Endodermal cell (in vitro differentiated cells): ENCODE data around the gene GGA3. TPM values are rescaled to one million over a fixed set of nuclear protein-coding genes. Genes with fewer than 3 reads are reported as not detected.

Experiments
- DNase-seq: peaks from one replicate; pipeline ENCODE4 v3.0.0-alpha.2; 2017
- H3K27ac ChIP-seq: 2 replicates; pipeline ENCODE4 v1.5.1; 2013; ENCODE audit warnings: mild to moderate bottlenecking, low read depth, low read length, moderate library complexity
- H3K27me3 ChIP-seq: 2 replicates; pipeline ENCODE4 v1.6.1; 2013; ENCODE audit warnings: mild to moderate bottlenecking, low read length, moderate library complexity; ENCODE audit not compliant: insufficient read depth, control insufficient read depth, poor library complexity, severe bottlenecking
- H3K36me3 ChIP-seq: 2 replicates; pipeline ENCODE4 v1.7.0; 2013; ENCODE audit warnings: mild to moderate bottlenecking, low read length, moderate library complexity; ENCODE audit not compliant: control insufficient read depth, insufficient read depth
- H3K4me1 ChIP-seq: one replicate; pipeline ENCODE4 v1.7.0; 2013; ENCODE audit warnings: low read length; ENCODE audit not compliant: control insufficient read depth, insufficient read depth
- H3K4me3 ChIP-seq: 2 replicates; pipeline ENCODE4 v1.5.1; 2013; ENCODE audit warnings: mild to moderate bottlenecking, low read length, moderate library complexity
- H3K9ac ChIP-seq: 2 replicates; pipeline ENCODE4 v1.6.1; 2013; ENCODE audit warnings: mild to moderate bottlenecking, low read length, moderate library complexity; ENCODE audit not compliant: poor library complexity, severe bottlenecking; ENCODE audit errors: extremely low read depth
- H3K9me3 ChIP-seq: 2 replicates; pipeline ENCODE4 v1.6.1; 2013; ENCODE audit warnings: mild to moderate bottlenecking, low read length, moderate library complexity; ENCODE audit not compliant: control insufficient read depth
- H3K27ac Mint-ChIP-seq: 2 replicates; pipeline ENCODE4 v1.8.0; 2020; ENCODE audit warnings: mixed read lengths
- H3K27me3 Mint-ChIP-seq: 2 replicates; pipeline ENCODE4 v1.8.0; 2021; ENCODE audit warnings: mild to moderate bottlenecking, mixed read lengths; ENCODE audit not compliant: insufficient read depth
- H3K36me3 Mint-ChIP-seq: 2 replicates; pipeline ENCODE4 v1.8.0; 2020; ENCODE audit warnings: low read depth, mixed read lengths
- H3K4me1 Mint-ChIP-seq: 2 replicates; pipeline ENCODE4 v1.8.0; 2020; ENCODE audit warnings: mixed read lengths
- H3K4me3 Mint-ChIP-seq: 2 replicates; pipeline ENCODE4 v1.8.0; 2020; ENCODE audit warnings: mild to moderate bottlenecking, moderate library complexity, mixed read lengths
- H3K9me3 Mint-ChIP-seq: 2 replicates; pipeline ENCODE4 v1.8.0; 2020; ENCODE audit warnings: mild to moderate bottlenecking, mixed read lengths
- WGBS, 2 experiments: methylation state at CpG; one replicate each; pipeline versions ENCODE4 v1.1.5 to v1.1.7; 2013; ENCODE audit warnings: missing lambda C conversion rate in 2 of 2, mixed read lengths in 1 of 2; ENCODE audit not compliant: insufficient coverage in 1 of 2, insufficient read length in 1 of 2; 5-methylcytosine and 5-hydroxymethylcytosine counted together
- total RNA-seq, 2 donors: library from RNA; stranded (reverse); fragmentation: NEBNext Ultra II Directional in 1 of 2; extraction: Animal tissue kit (Norgen Biotek cat#: 25700) in 1 of 2; gene quantifications; 2 replicates in 1 of 2; 3 replicates in 1 of 2; pipeline ENCODE4 v1.2.1, GENCODE V29; 2021
- TF ChIP-seq, protein P1 (sequence below): fragments of 200-600 bp; sonication (generic); conservative IDR thresholded peaks from 2 replicates; pipeline ENCODE4 v1.5.0; 2021; ENCODE audit warnings: antibody characterized with exemption, mild to moderate bottlenecking

GGA3 gene
- total RNA-seq, 2 donors from 2014 or later: 64.9 to 73.2 TPM

DNA sequence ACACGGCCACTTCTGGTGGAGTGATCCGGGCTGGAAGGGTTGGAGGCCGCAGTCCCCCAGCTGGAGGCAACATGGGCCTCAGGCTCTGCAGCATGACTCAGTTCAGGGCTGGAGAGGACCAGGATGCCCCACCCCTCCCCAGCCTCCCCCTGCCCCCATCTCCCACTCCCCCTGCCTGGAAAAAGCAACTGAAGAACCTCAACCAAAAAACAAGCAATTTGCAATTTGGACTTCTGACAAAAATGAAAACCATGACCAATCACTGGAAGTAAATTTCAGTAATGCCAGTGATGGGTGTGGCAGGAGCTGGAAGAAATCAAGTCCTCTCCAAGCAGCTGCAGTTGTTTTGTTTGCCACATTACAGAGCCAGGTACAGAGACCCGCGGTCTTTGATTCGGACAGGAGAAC, 16.3 kb upstream of the GGA3 start:
- Mint-ChIP-seq H3K36me3 (peaks cover 6% of the 10 kb centered on the region), H3K9me3 (no peaks in the 10 kb centered on the region), H3K27ac (no peak overlapping the region), H3K4me1 (no peaks in the 10 kb centered on the region), H3K4me3 (no peak overlapping the region), H3K27me3 (no peaks in the 10 kb centered on the region)
- no peaks in the 10 kb centered on the region for H3K9me3 ChIP-seq
- no peak overlapping the region for H3K9ac ChIP-seq
- H3K4me1 ChIP-seq: no peaks in the 10 kb centered on the region
- H3K27me3 ChIP-seq: no peaks in the 10 kb centered on the region
- no peaks in the 10 kb centered on the region for H3K36me3 ChIP-seq
- no peak overlapping the region for H3K27ac ChIP-seq
- TF ChIP-seq, protein P1, sequence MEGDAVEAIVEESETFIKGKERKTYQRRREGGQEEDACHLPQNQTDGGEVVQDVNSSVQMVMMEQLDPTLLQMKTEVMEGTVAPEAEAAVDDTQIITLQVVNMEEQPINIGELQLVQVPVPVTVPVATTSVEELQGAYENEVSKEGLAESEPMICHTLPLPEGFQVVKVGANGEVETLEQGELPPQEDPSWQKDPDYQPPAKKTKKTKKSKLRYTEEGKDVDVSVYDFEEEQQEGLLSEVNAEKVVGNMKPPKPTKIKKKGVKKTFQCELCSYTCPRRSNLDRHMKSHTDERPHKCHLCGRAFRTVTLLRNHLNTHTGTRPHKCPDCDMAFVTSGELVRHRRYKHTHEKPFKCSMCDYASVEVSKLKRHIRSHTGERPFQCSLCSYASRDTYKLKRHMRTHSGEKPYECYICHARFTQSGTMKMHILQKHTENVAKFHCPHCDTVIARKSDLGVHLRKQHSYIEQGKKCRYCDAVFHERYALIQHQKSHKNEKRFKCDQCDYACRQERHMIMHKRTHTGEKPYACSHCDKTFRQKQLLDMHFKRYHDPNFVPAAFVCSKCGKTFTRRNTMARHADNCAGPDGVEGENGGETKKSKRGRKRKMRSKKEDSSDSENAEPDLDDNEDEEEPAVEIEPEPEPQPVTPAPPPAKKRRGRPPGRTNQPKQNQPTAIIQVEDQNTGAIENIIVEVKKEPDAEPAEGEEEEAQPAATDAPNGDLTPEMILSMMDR: no peak
- WGBS, 2 experiments: 93 to 100% methylated on average over 3 to 6 of the region's 6 CpGs
- no peak for DNase-seq
- no peak overlapping the region for H3K4me3 ChIP-seq

DNA sequence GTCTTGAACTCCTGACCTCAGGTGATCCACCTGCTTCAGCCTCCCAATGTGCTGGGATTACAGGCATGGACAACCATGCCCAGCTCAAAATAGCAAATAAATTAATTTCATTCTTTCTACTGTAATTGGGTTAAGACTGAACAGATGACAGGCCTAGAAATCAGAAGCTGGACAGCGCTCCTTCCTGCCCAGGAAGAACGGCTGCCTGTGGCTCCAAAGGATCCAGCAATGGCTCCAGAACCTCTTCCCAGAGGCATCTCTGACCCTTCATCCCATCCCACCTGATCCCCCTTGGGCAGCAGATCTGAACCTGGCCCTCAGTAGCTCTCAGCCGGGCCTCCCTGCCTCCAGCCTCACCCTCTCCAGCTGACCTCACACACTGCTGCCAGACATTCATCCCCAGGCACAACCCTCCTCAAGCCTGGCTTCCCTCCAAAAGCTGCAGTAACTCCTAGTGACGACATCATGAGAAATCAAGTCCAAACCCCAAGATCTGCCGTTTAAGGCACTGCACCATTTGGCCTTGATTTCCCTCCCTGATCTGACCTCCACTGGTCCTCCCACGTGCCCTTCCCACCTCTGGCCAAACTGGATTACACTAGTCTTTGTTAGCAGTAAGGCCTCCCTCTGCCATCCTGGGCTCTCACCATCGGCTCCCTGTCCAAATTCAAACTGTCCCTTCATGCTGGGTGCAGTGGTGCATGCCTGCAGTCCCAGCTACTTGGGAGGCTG, 12.7 kb upstream of the GGA3 start:
- Histone ChIP-seq H3K27me3 (no peaks in the 10 kb centered on the region), H3K4me3 (no peak overlapping the region), H3K9me3 (no peaks in the 10 kb centered on the region), H3K9ac (no peak overlapping the region), H3K36me3 (no peaks in the 10 kb centered on the region), H3K4me1 (peaks cover 5% of the 10 kb centered on the region), H3K27ac (no peak overlapping the region)
- Mint-ChIP-seq H3K4me1 (peaks cover 4% of the 10 kb centered on the region), H3K36me3 (no peaks in the 10 kb centered on the region), H3K27me3 (no peaks in the 10 kb centered on the region), H3K4me3 (no peak overlapping the region), H3K27ac (no peak overlapping the region), H3K9me3 (no peaks in the 10 kb centered on the region)
- no peak for DNase-seq
- TF ChIP-seq, protein P1: no peak
- 93 to 97% methylated on average over 6 to 7 of the region's 7 CpGs for WGBS, 2 experiments

DNA sequence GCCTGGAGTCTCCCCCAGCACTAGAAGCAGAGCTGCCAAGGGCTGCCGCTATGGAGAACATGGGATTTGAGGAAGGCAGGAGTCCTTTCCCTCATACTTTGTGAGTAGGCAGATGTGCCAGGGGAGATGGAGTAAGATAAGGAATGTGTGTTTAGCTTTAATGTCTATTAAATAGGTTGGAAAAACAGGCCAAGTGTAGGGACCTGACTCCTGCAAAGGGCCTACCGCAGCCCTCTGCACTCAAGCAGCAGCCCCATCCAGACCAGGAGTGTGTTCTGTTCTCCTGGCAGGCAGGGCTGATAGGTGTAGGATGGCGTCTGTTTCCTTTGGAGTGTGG, 11.4 kb upstream of the GGA3 start:
- no peak overlapping the region for H3K4me3 ChIP-seq
- H3K9ac ChIP-seq: no peak overlapping the region
- Mint-ChIP-seq H3K27me3 (no peaks in the 10 kb centered on the region), H3K36me3 (no peaks in the 10 kb centered on the region), H3K9me3 (no peaks in the 10 kb centered on the region), H3K4me3 (peak overlapping the region; percentile 71), H3K4me1 (peaks cover 8% of the 10 kb centered on the region), H3K27ac (no peak overlapping the region)
- no peak for DNase-seq
- H3K36me3 ChIP-seq: no peaks in the 10 kb centered on the region
- peaks cover 5% of the 10 kb centered on the region for H3K4me1 ChIP-seq
- no peak overlapping the region for H3K27ac ChIP-seq
- no peaks in the 10 kb centered on the region for H3K9me3 ChIP-seq
- TF ChIP-seq, protein P1: no peak
- no peaks in the 10 kb centered on the region for H3K27me3 ChIP-seq
- 89 to 97% methylated on average over 3 of the region's 3 CpGs for WGBS, 2 experiments
